Mesendoderm (in vitro differentiated cells): Measurements from ENCODE around the gene DOCK2.

Experiments
- DNase-seq: peaks from one replicate; pipeline ENCODE4 v3.0.0; 2013
- H2AK5ac ChIP-seq: 2 replicates; pipeline ENCODE4 v1.6.1; 2013; ENCODE audit warnings: low read length, inconsistent platforms
- H2BK120ac ChIP-seq: 2 replicates; pipeline ENCODE4 v1.6.1; 2013; ENCODE audit warnings: low read depth, mild to moderate bottlenecking, low read length, moderate library complexity, mixed read lengths
- H2BK15ac ChIP-seq: replicated peaks from 2 replicates; pipeline ENCODE4 v1.6.1; 2013; ENCODE audit warnings: low read depth, mild to moderate bottlenecking, moderate library complexity
- H2BK5ac ChIP-seq: 2 replicates; pipeline ENCODE4 v1.6.1; 2013; ENCODE audit warnings: low read length, inconsistent platforms
- H3K18ac ChIP-seq: 2 replicates; pipeline ENCODE4 v1.6.1; 2013; ENCODE audit warnings: mild to moderate bottlenecking, low read length, mixed read lengths
- H3K23ac ChIP-seq: one replicate; pipeline ENCODE4 v1.6.1; 2013; ENCODE audit warnings: low read length
- H3K27ac ChIP-seq: 2 replicates; pipeline ENCODE4 v1.5.1; 2013; ENCODE audit warnings: low read depth, mild to moderate bottlenecking, inconsistent platforms, low read length, moderate library complexity
- H3K27me3 ChIP-seq: 2 replicates; pipeline ENCODE4 v1.6.1; 2013; ENCODE audit warnings: low read length, control low read depth, mild to moderate bottlenecking, inconsistent platforms; ENCODE audit not compliant: insufficient read depth, poor library complexity
- H3K36me3 ChIP-seq: 2 replicates; pipeline ENCODE4 v1.6.1; 2013; ENCODE audit warnings: low read length, inconsistent platforms; ENCODE audit not compliant: control insufficient read depth, insufficient read depth
- H3K4ac ChIP-seq: one replicate; pipeline ENCODE4 v1.6.1; 2013; ENCODE audit warnings: low read depth, mild to moderate bottlenecking, low read length, moderate library complexity
- H3K4me1 ChIP-seq: 2 replicates; pipeline ENCODE4 v1.6.1; 2013; ENCODE audit warnings: low read depth, low read length, inconsistent platforms; ENCODE audit not compliant: control insufficient read depth
- H3K4me2 ChIP-seq: 2 replicates; pipeline ENCODE4 v1.6.1; 2013; ENCODE audit warnings: low read length
- H3K4me3 ChIP-seq: 2 replicates; pipeline ENCODE4 v1.5.1; 2013; ENCODE audit warnings: mild to moderate bottlenecking, low read length
- H3K56ac ChIP-seq: one replicate; pipeline ENCODE4 v1.6.1; 2013; ENCODE audit warnings: low read length
- H3K79me1 ChIP-seq: 2 replicates; pipeline ENCODE4 v1.6.1; 2013; ENCODE audit warnings: low read length, inconsistent platforms
- H3K79me2 ChIP-seq: 2 replicates; pipeline ENCODE4 v1.6.1; 2013; ENCODE audit warnings: mild to moderate bottlenecking, low read length; ENCODE audit not compliant: control insufficient read depth, insufficient read depth
- H3K9ac ChIP-seq: 2 replicates; pipeline ENCODE4 v1.6.1; 2013; ENCODE audit warnings: low read length, inconsistent platforms
- H4K5ac ChIP-seq: one replicate; pipeline ENCODE4 v1.6.1; 2013; ENCODE audit warnings: low read length
- H4K8ac ChIP-seq: one replicate; pipeline ENCODE4 v1.6.1; 2013; ENCODE audit warnings: low read depth, mild to moderate bottlenecking, control low read depth, low read length, moderate library complexity
- WGBS: extraction: QIAGEN DNeasy Blood & Tissue Kit; methylation state at CpG from one replicate; pipeline ENCODE4 v1.1.7; 2013; ENCODE audit warnings: low lambda C conversion rate, missing lambda C conversion rate; ENCODE audit not compliant: insufficient coverage; ENCODE audit errors: extremely low coverage; 5-methylcytosine and 5-hydroxymethylcytosine counted together

The DOCK2 gene

DNA sequence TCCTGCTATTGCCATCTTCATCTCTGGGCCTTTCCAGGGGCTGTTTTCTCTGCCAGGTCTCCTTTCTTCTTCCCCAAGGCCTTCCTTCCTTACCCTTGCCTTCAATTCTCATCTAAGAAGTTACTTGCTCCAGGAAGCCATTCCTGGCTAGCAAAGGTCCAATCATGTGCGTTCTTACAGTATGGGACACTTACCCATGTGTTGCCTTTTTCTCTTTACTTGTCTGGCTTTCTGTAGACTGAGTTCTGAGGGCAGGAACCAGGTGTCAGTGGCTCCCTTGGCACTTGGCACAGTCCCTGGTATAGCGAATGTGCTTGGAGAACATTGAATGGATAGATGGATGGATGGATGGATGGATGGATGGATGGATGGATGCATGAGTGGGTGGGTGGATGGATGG, 478.9 kb downstream of the DOCK2 start:
- Histone ChIP-seq H3K4me1 (peaks cover 4% of the 10 kb centered on the region), H2BK15ac (no peak overlapping the region), H3K27me3 (no peaks in the 10 kb centered on the region), H2AK5ac (no peak overlapping the region), H2BK120ac (no peak overlapping the region), H3K79me1 (no peaks in the 10 kb centered on the region), H3K36me3 (no peaks in the 10 kb centered on the region), H3K23ac (no peak overlapping the region), H4K5ac (no peak overlapping the region), H3K27ac (no peak overlapping the region), H4K8ac (no peak overlapping the region), H3K18ac (no peak overlapping the region), H3K9ac (no peak overlapping the region), H3K56ac (no peak overlapping the region), H3K4me2 (no peak overlapping the region), H3K4me3 (no peak overlapping the region), H3K79me2 (no peaks in the 10 kb centered on the region), H2BK5ac (no peak overlapping the region), H3K4ac (no peak overlapping the region)
- no peak for DNase-seq
- WGBS = no CpG with 5 or more reads among the region's 2 CpGs

- Histone ChIP-seq H3K9ac (no peak overlapping the region), H3K4ac (no peak overlapping the region), H2BK120ac (no peak overlapping the region), H3K27me3 (no peaks in the 10 kb centered on the region), H3K18ac (no peak overlapping the region), H3K27ac (no peak overlapping the region), H3K23ac (no peak overlapping the region), H3K79me2 (no peaks in the 10 kb centered on the region), H2AK5ac (no peak overlapping the region), H3K4me1 (peaks cover 2% of the 10 kb centered on the region), H2BK5ac (no peak overlapping the region), H3K4me3 (no peak overlapping the region), H3K56ac (no peak overlapping the region), H4K5ac (no peak overlapping the region), H4K8ac (no peak overlapping the region), H3K36me3 (no peaks in the 10 kb centered on the region), H3K79me1 (no peaks in the 10 kb centered on the region), H3K4me2 (no peak overlapping the region), H2BK15ac (no peak overlapping the region)
- WGBS = no CpG with 5 or more reads among the region's 2 CpGs
- DNase-seq = no peak
These were observed 480.7 kb downstream of the DOCK2 start for GRCh38 chr5:170117736-170118135.

DNA sequence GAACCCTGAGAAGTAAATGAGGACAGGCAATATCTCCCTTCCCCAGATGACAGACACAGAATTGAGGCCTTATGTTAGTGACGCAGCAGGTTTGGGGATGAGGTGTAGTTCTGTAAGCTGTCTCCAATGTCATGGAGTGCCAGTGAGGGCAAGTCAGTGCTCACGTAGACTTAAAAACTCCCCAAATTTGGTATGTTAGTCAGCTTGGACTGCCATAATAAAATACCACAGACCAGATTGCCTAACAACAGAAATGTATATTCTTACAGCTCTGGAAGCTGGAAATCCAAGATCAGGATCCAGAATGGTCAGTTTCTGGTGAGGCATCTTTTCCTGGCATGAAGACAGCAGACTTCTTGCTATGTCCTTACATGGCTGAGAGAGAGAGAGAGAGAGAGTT, 483.5 kb downstream of the DOCK2 start:
- Histone ChIP-seq H3K23ac (no peak overlapping the region), H3K4me2 (no peak overlapping the region), H3K18ac (no peak overlapping the region), H2BK120ac (no peak overlapping the region), H4K8ac (no peak overlapping the region), H3K4me3 (no peak overlapping the region), H3K56ac (no peak overlapping the region), H2BK15ac (no peak overlapping the region), H2AK5ac (no peak overlapping the region), H3K79me2 (no peaks in the 10 kb centered on the region), H3K4me1 (no peaks in the 10 kb centered on the region), H3K27me3 (no peaks in the 10 kb centered on the region), H3K9ac (no peak overlapping the region), H3K36me3 (no peaks in the 10 kb centered on the region), H2BK5ac (no peak overlapping the region), H3K4ac (no peak overlapping the region), H4K5ac (no peak overlapping the region), H3K79me1 (no peaks in the 10 kb centered on the region), H3K27ac (no peak overlapping the region)
- WGBS = no CpG with 5 or more reads among the region's 2 CpGs
- DNase-seq = no peak

GRCh38 chr5:170121321-170121720, 484.2 kb downstream of the DOCK2 start:
- Histone ChIP-seq H3K4ac (no peak overlapping the region), H2BK15ac (no peak overlapping the region), H3K4me1 (no peaks in the 10 kb centered on the region), H2BK5ac (no peak overlapping the region), H2BK120ac (no peak overlapping the region), H3K79me2 (no peaks in the 10 kb centered on the region), H3K56ac (no peak overlapping the region), H3K23ac (no peak overlapping the region), H4K8ac (no peak overlapping the region), H3K4me3 (no peak overlapping the region), H3K4me2 (no peak overlapping the region), H2AK5ac (no peak overlapping the region), H3K27me3 (no peaks in the 10 kb centered on the region), H3K79me1 (no peaks in the 10 kb centered on the region), H3K36me3 (no peaks in the 10 kb centered on the region), H3K9ac (no peak overlapping the region), H4K5ac (no peak overlapping the region), H3K18ac (no peak overlapping the region), H3K27ac (no peak overlapping the region)
- no CpG with 5 or more reads among the region's 7 CpGs for WGBS
- no peak for DNase-seq

DNA sequence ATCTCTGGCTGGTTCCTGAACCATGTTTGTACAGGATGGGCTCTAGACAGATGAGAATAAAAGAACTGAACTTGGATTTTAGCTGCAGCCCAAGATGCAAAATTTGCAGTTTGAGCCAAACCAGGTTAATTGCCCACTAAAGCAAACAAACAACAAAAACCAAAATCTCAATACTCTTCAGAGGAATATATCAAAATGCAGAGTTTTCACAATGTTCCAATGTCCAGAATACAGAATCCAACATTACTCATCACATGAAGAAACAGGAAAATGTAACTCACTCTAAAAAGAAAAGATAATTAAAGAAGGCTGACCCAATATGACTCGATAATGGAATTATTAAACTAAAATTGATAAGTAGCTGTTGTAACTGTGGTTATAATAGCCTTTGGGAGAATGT, 489.0 kb downstream of the DOCK2 start:
- Histone ChIP-seq H2AK5ac (no peak overlapping the region), H3K18ac (no peak overlapping the region), H3K56ac (no peak overlapping the region), H2BK5ac (no peak overlapping the region), H3K4me2 (no peak overlapping the region), H3K4me3 (no peak overlapping the region), H4K8ac (no peak overlapping the region), H3K36me3 (no peaks in the 10 kb centered on the region), H3K79me2 (no peaks in the 10 kb centered on the region), H3K27me3 (no peaks in the 10 kb centered on the region), H2BK15ac (no peak overlapping the region), H3K27ac (no peak overlapping the region), H2BK120ac (no peak overlapping the region), H3K79me1 (no peaks in the 10 kb centered on the region), H3K4ac (no peak overlapping the region), H3K23ac (no peak overlapping the region), H3K4me1 (no peaks in the 10 kb centered on the region), H3K9ac (no peak overlapping the region), H4K5ac (no peak overlapping the region)
- no CpG with 5 or more reads among the region's 1 CpG for WGBS
- no peak for DNase-seq

DNA sequence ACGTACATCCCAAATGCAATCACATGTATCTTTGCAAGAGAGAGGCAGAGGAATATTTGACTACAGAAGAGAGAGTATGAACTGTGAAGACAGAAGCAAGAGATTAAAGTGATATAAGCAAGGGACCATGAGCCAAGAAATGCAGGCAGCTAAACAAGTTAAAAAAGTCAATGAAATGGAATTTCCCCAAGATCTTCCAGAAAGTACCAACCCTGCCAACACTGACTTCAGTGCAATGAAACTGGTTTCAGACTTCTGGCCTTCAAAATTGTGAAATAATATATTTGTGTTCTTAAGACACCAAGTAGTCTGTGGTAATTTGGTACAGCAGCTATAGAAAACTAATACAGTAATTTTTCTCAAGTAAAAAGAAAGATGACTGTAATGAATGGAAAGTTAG, 489.6 kb downstream of the DOCK2 start:
- no peak overlapping the region for H3K27ac ChIP-seq

More for the DNA sequence above, 489.6 kb downstream of the DOCK2 start:
- Histone ChIP-seq H3K36me3 (no peaks in the 10 kb centered on the region), H3K4me2 (no peak overlapping the region), H3K9ac (no peak overlapping the region), H3K23ac (no peak overlapping the region), H3K4me1 (no peaks in the 10 kb centered on the region), H2BK5ac (no peak overlapping the region), H3K18ac (no peak overlapping the region), H3K4me3 (no peak overlapping the region), H4K8ac (no peak overlapping the region), H2BK15ac (no peak overlapping the region), H3K79me1 (no peaks in the 10 kb centered on the region), H3K27me3 (no peaks in the 10 kb centered on the region), H2BK120ac (no peak overlapping the region), H4K5ac (no peak overlapping the region), H3K79me2 (no peaks in the 10 kb centered on the region), H2AK5ac (no peak overlapping the region), H3K56ac (no peak overlapping the region), H3K4ac (no peak overlapping the region)
- WGBS = no CpG with 5 or more reads among the region's 1 CpG
- DNase-seq = no peak
